Esophagus muscularis mucosa (tissue), 4 donors: ENCODE measurements around the gene ERBIN.
"Not testable (repeated sequence)": the region's sequence is repeated elsewhere in the genome, so short reads cannot be mapped to it uniquely, and the experiment has no call there.

Experiments
- CTCF ChIP-seq, 3 experiments: fragments of 200-600 bp in 2 of 3; fragments of 450-650 bp in 1 of 3; sonication (generic) in 2 of 3; IDR thresholded peaks; one replicate each; pipeline ENCODE4 v1.5.1; 2017 to 2019; ENCODE audit warnings: antibody characterized with exemption in 3 of 3, mild to moderate bottlenecking in 2 of 3, moderate library complexity in 1 of 3
- EP300 ChIP-seq: sonication (generic); formaldehyde crosslinking; IDR thresholded peaks from one replicate; pipeline ENCODE4 v1.6.1; 2017; ENCODE audit warnings: antibody characterized with exemption
- POLR2A ChIP-seq: fragments of 450-650 bp; IDR thresholded peaks from one replicate; pipeline ENCODE4 v1.6.1; 2017; ENCODE audit warnings: antibody characterized with exemption, moderate library complexity, mild to moderate bottlenecking, low read depth

GRCh38 chr5:66061320-66061719 lies 134.9 kb downstream of the ERBIN start:
- TF ChIP-seq CTCF (IDR thresholded peaks at IDR 0.05); POLR2A; EP300: not testable (repeated sequence)
